ENCODE data around the gene AKAP13.
"Not testable (repeated sequence)": the region's sequence is repeated elsewhere in the genome, so short reads cannot be mapped to it uniquely, and the experiment has no call there.

The AKAP13 gene

DNA sequence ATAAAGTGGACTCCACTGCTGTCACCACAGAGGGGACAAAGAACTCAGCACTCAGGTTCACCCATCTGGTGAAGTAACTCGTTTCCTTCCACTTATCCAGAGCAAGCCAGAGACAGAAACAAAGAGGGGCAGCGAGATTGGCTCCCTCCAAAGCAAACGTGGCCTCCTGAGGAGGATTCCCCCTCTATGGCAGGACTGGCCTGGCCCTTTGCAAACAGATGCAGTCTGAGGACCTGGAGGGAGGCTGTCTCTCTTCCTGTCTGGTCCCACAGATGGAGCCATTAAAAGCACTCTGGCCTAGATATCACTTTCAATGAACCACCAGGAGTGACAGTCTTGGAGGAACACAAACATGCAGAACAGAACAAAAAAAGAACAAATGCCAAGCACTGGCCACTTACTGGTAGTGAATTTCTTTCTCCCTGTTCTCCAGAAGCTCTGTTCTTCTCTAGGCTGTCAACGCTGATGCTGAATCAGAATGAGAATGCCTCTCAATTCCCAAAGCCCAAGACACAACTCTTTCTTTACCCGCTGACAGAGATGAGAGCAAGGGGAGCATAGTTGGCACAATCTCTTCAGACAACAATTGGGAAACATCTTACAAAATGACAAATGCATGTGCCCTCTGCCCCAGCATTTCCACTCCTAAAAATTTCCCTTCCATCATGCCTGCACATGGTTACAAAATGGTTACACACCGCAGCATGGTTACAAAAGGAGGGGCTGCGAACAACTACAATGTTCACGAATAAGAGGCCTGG lies 400.0 kb downstream of the AKAP13 start:
- DNase-seq, result no peak

DNA sequence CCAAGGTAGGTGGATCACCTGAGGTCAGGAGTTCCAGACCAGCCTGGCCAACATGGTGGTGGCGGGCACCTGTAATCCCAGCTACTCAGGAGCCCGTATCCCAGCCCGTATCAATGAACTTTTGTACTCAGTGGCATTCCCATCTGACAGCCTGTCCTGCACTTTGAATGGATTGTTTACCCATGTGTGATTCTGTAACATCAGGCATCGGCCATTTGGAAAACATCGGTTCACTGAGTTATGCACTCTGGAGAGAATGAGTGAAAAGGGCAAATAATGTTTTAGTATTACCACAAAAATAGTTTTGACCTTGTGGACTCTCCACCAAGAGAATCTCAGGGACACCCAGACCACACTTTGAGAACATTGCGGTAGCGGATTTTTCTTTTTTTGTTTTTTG lies 400.7 kb downstream of the AKAP13 start:
- no peak for DNase-seq

DNA sequence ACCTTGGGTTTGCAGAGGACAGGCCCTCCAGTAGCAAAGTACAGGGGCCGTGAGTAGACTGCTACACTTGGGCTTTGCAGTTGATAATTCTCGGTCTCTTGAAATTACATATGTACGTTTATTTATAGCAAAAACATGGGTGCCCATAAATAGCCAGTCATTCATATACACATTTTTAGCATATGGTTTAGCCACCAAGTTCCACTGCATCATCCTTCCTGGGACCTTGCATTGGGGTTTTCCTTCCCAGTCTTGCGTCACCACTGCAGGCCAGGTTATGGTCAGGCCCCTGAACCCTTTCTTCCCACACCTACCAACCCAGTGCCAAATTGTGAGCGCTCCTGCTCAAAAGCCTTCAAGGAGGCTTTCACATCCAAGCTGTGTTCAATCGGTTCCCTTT lies 401.7 kb downstream of the AKAP13 start:
- DNase-seq, result no peak

DNA sequence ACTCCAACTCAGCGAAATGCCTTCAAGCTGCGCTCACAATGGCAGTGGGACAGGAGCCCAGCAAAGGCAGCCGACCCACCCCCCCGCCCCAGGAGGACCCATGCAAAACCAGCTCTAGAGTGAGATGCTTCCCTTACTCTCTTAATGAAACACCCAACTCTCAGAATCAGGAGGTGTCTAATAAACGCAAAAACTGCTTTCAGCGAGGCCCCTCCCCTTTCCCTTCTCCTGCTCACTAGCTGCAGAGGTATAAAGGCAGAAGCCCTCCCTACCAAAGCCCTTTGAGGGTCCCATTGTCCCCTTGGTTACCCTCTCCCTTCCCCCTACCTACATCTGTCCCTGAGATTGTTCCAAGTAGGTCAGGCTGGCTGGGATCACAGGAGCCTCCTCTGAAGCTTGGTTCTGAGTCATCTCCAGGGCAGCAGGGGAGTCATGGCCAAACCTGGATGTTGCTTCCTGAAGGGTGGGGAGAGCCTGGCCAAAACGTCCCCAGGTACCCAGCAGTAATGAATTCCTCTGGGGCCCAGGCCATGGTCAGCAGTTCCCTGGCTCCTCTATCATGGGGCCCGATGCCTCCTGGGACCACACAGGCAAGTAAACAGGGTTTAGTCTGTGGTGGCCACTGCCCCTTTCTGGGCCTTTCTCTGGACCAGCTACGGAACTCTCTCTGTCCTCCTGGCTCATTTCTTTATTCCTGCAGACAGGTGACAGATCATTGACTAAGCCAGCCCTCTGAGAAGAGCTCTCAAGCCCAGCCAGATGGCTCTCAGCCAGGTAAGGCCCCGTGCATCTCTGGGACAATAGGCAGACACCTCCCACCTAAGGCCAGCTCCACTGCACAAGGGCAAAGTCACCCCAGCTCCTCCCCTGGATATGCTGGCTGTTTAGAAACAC lies 405.7 kb downstream of the AKAP13 start:
- no peak for DNase-seq

DNA sequence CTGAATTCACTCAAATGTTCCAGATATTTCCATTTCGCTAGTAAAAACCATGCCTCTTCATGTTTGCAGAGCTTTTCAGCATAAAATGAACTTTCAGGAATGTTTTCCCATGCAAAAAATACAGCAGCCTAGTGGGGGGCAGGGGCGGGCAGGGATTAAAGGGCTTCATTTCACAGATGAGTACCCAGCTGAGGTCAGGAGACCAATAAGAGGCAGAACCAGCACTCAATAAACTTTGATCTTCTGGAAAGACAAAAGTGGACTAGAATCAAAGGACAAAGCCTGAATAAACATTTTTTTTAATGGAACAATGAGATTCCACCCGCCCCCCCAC lies 406.3 kb downstream of the AKAP13 start:
- no peak for DNase-seq

DNA sequence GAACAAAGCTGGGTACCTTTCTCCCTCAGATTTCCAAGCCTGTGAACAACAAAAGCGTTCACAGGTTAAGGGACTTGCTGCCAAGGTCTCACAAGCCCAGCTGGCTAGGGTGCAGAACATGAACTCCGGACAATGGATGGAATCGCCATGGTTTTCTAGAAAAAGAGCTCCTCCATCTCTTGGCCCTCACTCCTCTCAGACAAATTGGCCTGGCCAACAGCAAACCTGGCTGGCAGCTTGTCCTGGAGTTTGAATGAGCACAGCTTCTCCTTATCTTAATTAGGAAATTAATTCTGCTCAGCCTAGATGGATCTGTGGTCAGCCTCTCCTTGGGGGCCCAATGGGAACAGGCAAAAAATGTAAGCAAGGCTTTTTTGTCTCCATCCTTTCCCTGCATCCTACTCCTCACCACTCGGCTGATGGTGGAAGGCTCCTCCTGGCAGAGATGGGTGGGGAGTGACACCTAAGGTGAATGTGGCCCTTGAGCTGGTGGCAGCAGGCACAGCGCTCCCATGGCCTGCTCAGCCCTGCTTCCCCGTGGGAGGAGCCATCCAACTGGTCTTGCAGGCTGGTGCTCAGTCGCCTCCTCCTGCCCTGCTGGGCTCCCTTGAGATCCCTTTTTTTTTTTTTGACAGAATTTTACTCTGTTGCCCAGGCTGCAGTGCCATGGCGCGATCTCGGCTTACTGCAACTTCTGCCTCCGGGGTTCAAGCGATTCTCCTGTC lies 408.5 kb downstream of the AKAP13 start:
- DNase-seq, result no peak

DNA sequence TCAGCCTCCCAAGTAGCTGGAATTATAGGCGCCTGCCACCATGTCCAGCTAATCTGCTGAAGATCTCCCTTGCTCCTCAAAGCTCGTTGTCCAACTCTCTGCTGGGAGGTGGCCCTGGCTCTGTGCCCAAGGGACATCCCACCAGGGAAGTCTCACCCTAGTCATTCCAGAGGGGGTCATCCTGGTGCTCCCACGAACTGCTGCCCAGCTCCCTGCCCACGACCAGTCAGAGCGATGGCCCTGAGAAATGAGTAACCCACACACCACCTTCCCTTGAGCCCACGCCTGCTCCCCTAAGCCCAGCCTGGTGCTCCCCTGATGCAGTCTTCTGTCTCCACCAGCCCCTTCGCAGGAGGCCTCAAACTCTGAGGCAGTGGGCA lies 409.1 kb downstream of the AKAP13 start:
- DNase-seq, result no peak

DNA sequence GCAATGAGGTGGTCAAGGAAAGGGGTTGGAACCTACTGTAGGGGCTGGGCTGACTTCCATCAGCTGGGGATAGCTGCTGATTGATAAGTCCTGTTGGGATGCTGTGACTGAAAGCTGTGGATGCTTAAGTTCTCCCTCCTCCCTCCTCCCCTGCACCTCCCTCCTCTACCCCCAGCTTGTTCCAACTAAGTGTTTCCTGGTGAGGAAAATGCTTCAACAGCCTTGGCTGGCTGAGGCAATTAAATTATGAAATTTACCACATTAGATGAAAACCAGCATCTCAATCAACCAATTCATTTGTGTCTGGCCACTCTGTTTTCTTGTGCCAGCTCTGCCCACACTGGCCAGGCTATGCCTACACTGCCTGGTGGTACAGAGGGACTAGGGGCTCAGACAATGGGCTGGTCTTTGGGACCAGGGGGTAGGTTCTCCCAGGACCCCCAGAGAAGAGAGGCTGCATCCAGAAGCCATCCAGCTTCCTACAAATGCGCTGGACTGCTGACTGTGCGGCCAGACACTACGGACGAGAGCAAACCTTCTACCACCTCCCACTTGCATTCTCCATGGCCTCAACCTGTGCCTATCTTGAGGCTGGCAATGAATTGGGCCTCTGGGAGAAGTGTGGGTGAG lies 411.8 kb downstream of the AKAP13 start:
- DNase-seq, result no peak

DNA sequence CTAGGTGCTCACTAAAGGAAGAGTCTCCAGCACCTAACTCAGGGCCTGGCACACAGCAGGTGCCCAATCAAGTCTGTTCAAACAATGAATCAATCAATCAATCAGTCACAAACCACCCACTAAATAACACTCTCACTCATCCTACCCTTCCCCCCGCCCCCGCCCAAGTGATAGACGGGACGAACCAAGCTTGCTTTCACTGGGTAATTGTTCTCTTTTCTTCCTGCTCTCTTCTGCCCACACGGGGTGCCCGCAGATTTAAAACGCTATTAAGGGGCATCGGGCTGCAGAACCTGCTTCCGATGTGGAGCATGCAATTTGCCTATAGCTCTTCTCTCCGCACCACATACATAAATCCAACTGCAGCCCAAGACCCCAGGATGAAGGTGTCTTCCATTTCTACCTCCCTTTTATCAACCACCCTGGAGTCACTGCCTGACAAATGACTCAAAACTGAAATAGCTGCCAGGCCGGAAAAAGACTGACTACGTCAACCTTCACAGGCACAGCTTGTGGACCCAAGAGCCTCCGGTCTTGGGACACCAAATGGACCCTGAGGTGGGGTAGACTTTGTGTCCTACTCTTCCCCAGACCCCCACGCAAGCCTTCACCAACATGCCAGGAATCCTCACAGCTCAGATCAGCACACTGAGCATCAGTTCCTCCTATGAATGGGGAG lies 412.6 kb downstream of the AKAP13 start:
- peak; percentile 63 for DNase-seq

DNA sequence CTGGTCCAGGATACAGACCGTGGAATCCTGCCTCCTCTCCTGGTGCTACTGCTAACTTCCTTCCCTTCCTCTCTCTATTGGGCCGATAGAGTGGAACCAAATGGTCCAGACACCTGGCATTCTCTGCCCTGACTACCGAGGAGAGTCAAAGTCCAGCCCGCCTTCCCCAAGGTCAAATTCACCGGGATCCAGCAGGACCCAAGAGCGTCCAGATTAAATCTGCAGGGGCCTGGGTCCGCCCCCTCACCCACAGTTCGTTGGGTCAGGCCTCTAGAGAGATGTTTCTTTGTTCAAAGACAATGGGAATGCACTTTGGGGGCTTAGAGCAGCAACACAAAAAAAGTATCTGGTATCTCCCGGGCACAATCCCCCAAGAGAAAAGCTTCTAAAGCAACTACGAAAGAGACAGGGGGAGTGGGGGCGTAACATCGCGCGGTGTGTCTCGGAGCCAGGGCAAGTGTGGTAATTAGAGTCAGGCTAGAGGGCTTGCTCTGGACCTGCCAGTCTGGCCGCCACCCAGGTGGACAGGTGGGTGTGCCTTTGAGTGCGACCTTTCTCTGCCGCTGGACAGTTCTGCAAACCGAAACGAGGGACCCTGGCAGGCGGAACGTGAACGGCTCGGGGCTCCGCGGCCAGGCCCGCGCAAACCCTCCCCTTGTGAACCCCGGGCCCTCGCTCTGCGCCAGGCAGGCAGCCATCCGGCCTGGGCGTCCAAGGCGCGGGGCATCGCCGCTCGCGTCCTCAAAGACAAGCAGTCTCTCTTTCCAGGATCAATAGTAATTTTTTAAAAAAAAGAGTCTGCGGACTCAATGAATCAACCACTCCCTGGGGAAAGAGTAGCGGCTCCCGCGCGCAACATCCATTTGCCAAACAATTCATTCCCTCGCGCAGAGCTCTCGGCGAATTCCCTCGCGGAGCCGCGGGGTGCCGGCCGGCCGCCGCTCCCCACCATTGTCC lies 413.5 kb downstream of the AKAP13 start:
- peak; percentile 57 for DNase-seq

DNA sequence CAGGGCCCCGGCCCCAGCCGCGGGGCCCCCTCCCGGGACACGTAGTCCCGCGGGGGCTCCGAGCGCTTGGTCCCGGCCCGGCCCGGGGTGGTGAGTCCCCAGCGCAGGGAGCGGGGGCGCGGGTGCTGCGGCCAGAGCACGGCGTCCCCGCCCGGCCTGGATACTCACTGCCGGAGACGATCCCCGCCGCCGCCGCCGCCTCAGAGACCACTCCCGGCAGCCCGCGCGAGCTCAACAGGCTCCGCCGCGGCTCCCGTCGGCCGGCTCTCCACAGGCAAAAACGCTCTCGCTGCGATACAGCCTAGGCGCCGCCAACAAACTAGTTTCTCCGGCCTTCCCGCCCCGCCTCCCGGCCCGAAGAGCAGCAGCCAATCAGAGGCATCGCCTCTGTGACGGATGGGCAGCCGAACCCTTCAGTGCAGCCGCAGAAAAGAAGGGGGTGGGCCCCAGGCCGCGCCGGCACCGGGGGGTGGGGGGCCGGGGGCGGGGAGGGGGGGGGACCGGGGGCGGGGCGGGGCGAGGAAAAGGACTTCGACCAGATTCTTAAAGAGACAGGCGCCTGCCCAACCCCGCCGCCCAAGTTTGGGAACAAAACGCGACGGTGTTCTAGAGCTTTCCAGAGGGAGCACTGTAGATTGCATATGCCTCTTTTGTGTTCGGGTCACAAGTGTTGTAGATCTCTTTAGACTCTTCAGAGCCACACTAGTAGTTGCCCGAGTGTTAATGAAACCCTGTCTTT lies 414.4 kb downstream of the AKAP13 start, which contains the start of gene KLHL25:
Gene KLHL25 (minus strand): TSS at position 328 of the 739 bp plus-strand sequence. CDS start 25,115 bp downstream, outside the sequence.
- peak; percentile 93 for DNase-seq

DNA sequence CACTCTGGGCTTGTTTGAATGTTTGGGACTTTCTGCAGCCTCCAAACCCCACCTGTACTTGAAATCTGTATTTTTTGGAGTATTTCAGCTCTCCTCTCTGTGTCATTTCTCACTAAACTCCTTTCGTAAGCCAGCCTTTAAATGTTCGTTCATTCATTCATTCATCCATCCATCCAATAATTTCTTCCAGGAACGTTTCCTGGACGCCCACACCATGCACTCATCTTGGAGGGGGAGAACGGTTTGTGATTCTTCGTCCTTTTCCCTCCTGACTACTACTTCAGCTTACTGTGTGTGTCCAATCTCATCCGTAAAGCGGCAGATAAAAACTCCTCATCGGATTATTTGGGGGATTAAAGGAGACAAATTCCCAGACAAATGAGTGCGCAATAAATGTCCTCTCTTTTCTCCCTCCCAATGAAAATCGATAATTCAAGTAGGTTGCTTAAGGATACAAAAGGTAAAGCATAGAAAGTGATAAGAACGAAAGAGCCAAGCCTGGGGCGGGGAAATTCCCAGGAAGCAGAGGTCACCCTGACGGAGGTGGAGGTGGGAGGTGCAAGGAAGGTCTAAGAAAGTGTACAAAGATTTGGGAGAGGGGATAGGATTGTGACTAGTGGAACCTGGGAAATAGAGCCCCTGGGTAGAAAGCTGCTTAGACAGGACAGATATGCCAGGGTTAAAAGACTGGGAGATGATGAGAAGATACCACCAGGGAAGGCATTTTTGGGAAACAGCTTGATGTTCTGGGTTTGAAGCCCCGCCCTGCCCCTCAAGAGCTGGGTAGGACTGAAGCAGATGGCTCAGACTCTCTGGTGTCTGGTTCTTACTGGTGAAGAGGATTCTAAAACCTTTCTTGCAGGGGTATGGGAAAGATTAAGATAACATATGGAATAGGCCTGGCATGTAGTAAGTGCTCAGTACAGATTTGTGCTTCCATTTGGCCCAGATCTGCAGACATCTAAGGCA lies 415.2 kb downstream of the AKAP13 start:
- DNase-seq, result no peak

DNA sequence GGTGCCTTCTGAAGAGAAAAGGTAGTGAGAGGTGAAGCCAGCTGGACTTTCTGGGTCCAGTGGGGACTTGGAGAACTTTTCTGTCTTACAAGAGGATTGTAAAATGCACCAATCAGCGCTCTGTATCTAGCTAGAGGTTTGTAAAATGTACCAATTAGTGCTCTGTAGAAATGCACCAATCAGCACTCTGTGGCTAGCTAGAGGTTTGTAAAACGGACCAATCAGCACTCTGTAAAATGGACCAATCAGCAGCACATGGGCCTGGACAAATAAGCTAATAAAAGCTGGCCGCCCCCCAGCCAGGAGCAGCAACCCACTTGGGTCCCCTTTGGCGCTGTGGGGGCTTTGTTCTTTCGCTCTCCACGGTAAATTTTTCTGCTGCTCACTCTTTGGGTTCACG lies 416.0 kb downstream of the AKAP13 start:
- DNase-seq, result not testable (repeated sequence)

All from activated CD4-positive, alpha-beta T cell treated with anti-CD3 and anti-CD28 coated beads for 48 hours (primary cell).